GM21367 (cell line): Measurements from ENCODE around the gene ZDHHC20.

Experiments
- ATAC-seq: cut with Tn5 transposase; IDR thresholded peaks from one replicate; pipeline ENCODE4 v1.9.1; 2021; ENCODE audit not compliant: unreplicated experiment

The ZDHHC20 gene

GRCh38 chr13:21328201-21328600 lies 130.9 kb downstream of the ZDHHC20 start:
- ATAC-seq = no peak

DNA sequence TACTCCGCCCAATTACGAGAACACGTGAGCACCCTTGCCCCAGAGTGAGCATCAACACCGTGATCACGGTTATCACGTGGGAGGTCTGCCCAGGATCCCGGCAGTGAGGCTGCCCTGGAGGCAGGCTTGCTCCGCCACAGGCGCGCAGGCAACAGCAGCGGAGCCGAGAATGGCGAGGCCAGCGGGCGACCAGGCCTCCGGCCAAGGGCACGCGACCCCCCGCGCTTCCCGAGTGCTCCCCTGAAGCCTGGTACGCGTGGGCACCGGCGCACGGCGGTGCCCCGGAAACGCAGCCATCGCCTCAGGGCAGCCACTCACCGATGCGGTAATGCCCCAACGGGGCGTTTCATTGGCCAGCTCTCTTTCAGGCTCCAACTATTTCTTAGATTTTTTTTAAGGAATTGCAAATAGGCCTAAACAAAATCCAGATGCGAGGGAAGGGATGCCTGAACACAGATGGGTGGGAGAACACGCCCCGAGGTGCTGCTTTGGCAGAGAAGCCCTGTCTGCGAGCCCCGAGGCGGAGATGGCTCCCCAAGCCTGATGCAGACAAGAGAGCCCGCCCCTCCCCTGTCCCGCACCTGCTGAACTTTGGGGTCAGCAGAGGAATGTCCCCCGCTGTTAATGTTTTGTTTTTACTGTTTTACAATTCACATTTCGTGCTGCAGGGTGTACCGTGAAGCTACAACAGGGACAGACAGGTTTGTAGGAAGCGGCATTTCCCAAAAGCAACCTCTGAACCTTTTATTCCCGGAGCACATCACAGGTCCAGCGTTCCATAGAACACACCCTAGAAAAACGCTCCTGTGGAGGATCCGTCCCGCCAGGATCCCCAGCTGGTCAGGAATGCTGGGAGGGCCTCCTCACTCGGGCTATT lies 132.7 kb downstream of the ZDHHC20 start:
- no peak for ATAC-seq

- no peak for ATAC-seq
Observed at GRCh38 chr13:21324803-21325202, 134.3 kb downstream of the ZDHHC20 start.

GRCh38 chr13:21322988-21323387 lies 136.1 kb downstream of the ZDHHC20 start:
- no peak for ATAC-seq
